NK-92 treated with Interleukin-12 subunit alpha and Interleukin-12 subunit beta, amount 100 ng/mL, for 24 hours (cell line): ENCODE results near the gene RAB5A.
A peak's percentile ranks its signal among the peaks of the same experiment; 100 is the strongest.
"Not testable (repeated sequence)": the region's sequence is repeated elsewhere in the genome, so short reads cannot be mapped to it uniquely, and the experiment has no call there.

Experiments used
- DNase-seq: peaks from one replicate; lab custom pipeline; 2025; lab: John Stamatoyannopoulos, UW

RAB5A gene, protein sequence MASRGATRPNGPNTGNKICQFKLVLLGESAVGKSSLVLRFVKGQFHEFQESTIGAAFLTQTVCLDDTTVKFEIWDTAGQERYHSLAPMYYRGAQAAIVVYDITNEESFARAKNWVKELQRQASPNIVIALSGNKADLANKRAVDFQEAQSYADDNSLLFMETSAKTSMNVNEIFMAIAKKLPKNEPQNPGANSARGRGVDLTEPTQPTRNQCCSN

DNA sequence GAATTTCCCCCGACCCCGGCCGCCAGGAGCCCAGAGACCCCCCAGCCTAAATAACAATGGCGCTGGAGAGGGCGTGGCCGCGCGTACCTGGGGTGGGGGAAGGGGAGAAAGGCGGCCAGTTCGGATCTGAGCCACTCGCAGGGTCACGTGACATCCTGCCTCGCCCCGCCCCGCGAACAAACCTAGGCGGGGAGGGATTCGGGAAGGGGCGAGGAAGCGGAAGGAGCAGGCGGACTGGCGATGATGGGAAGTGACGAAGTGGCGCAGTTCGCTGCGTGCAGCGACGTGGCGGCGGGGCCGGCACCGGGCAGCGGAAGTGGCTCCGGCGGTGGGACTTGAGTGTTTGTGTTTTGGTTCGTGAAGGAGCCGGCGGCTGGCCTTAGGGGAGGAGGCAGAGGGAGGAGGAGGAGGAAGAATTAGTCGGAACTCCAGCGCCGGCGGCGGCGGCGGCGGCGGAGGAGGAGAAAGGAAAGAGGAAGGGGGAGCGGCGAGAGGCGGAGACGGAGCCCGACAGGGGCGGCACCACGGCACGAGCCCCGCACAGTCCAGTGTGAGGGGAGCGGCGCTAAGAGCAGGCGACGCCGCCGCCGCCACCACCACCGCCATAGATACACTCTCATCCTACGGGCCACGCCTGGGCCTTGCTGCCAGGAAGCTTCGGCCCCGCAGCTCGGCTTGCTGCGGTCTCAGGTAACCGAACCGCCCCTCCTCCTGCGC lies at the start of gene RAB5A:
TSS of gene RAB5A (plus strand) at position 266 of the 717 bp plus-strand sequence. CDS start 3,802 bp downstream, outside the sequence.
- DNase-seq: peak; percentile 90

DNA sequence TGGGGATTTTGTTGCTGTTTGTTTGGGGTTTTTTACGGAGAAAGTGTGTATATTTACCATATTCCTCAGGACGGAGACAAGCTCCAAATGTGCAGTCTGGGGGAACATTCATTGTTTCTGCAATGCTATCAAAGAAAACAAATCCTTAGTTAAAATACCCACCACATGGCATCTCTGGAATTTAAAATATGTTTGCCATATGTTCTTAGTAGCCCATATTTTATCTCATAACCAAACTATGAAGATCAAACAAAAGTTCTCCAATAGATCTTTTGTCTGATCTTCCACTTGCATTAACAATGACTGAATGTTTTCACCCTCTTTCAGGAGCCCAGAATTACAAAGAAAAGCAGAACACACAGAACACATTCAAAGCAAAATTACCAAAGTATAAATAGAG lies 48.2 kb upstream of the RAB5A start:
- no peak for DNase-seq

DNA sequence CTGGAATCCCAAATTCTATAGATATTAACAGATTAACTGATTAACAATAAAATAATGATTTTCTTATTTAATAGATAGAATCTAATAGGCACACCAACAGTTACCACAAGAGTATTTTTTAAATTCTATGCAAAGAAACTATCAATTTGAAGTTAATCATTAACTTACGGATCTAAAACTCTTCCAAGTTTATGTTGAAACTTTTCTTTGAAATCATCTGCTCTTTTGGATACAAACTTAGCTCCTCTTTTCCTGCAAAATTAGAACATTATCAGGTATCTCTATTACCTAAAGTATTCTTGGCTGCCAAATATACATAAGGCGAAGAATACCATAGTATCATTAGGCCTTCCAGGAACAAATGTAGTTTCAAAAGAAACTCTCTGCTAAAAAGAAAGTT lies 47.6 kb upstream of the RAB5A start:
- DNase-seq: no peak

DNA sequence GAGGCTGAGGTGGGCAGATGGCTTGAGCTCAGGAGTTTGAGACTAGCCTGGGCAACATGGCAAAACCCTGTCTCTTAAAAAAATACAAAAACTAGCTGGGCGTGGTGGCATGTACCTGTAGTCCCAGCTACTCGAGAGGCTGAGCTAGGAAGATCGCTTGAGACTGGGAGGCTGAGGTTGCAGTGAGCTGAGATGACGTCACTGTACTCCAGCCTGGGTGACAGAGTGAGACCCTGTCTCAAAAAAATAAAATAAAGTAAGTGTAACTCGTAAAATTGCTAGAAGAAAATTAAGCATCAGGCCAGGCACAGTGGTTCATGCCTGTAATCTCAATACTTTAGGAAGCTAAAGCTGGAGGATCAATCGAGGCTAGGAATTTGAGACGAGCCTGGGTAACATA lies 47.1 kb upstream of the RAB5A start:
- not testable (repeated sequence) for DNase-seq

DNA sequence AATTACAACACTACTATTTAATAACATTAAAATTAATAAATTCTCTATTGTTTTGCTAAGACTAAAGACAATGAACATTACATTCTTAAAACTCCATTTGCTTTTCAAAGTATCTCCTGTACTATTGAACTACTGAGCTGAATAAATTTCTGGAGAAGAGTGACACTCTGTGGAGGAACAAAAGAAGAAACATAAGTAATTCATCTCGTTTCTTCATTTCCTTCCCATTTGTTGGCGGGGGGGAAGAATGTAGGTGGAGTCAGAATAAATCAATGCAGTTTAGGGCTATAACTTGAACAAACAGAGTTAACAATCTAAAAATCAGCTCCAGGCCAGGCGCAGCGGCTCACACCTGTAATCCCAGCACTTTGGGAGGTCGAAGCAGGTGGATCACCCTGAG lies 45.6 kb upstream of the RAB5A start:
- DNase-seq: no peak

DNA sequence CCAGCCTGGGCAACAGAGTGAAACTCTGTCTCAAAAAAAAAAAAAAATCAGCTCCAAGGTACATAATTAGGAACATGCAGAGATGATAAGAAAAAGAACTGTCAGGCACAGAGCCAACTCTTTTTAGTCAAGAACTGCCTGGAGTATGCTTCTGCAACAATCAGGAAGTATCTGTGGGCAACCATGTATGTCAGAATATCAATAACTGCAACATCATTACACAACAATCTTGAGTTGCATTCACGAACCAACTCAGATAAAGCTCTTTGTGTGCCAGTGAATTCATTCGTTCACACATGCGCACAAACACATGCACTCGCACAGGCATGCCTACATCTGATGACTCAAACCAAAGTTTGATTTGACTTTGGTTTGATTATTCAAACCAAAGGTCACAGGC lies 45.0 kb upstream of the RAB5A start:
- no peak for DNase-seq

DNA sequence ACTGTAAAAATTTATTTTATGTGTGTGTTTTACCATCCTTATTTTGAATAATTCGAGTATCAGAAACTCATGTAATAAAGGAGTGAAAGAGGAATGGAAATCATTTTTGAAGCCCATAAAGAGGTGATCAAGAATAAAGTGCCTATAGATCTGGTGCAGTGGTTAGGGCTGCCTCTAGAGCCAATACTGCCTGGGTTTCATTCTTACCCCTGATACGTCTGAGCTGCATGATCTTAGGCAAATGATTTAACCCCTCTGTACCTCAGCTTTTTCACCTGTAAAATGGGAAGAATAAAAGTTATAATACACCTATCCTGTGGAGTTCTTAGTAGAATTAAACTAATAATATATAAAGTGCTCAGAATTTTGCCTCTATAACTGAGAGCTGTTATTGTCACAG lies 43.2 kb upstream of the RAB5A start:
- no peak for DNase-seq

DNA sequence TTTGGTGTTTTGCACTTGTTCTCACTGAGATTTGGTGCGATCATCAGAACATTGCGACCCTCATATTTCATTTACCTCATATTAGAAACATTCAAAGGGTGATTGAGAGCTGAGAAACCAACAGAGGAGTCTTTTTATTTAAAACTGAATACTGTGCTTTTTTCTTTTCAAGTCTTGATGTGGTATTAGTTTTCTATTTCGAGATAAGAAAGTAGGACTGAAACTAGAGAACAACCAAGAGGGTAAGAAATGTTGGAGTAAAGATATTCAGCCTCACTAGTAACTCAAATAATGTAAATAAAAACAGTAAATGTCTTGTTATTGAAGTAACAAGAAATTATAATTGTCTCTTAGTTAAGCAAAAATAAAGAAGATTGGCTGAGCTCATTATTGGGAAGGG lies 39.4 kb upstream of the RAB5A start:
- DNase-seq: no peak

DNA sequence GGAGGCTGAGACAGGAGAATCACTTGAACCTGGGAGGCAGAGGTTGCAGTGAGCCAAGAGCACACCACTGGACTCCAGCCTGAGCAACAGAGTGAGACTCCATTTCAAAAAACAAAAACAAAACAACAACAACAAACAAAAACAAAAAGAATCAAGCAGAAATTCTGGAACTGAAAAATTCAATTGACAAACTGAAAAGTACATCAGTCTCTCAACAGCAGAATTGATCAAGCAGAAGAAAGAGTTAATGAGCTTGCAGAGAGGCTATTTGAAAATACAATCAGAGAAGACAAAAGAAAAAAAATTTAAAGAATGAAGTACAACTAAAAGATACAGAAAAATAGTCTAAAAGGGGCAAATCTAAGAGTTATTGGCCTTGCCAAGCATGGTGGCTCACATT lies 35.4 kb upstream of the RAB5A start:
- DNase-seq: no peak

DNA sequence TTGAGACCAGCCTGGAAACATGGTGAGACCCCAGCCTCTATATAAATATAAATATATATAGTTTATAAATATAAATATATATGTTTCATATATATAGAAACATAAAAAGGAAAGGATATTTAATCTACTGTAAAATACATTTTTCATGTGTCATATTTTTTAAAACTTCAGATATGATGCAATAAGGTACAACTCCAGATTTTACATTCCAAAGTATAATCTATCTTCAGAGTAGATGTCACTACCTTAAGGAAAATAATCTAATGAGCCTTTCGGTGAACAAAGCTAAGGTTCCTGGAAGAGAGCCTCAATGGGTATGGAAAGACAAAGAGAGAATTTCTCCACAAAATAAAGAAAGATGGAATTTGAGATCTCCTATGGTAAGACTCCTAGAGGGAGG lies 29.7 kb upstream of the RAB5A start:
- no peak for DNase-seq

DNA sequence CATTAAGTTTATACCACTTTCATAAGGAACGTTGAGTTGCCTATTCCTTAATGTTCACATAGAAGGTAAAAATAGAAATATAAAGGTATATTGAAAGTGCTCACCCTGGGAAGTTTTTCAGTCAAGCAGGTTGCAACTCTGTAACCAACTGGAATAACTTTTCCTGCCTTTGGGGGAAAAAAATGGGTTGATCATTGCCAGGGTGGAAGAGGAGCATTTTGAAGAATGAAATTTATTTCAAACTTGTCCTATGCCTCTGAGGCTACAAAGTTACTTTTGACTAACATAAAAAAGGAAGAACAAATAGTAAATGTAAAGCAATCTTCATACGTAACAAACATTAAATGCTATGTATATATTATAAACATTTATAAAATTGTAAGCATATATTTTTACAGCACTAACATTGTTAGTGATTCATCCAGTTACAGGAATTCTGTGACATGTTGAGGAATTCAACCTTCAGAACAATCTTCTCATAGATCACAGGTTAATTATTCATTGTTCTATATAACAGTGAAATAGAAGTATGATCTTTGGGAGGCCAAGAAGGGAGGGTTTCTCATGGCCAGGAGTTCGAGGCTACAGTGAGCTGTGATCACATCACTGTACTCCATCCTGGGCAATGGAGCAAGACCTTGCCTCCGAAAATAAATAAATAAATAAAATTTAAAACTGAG lies 26.4 kb upstream of the RAB5A start:
- no peak for DNase-seq

DNA sequence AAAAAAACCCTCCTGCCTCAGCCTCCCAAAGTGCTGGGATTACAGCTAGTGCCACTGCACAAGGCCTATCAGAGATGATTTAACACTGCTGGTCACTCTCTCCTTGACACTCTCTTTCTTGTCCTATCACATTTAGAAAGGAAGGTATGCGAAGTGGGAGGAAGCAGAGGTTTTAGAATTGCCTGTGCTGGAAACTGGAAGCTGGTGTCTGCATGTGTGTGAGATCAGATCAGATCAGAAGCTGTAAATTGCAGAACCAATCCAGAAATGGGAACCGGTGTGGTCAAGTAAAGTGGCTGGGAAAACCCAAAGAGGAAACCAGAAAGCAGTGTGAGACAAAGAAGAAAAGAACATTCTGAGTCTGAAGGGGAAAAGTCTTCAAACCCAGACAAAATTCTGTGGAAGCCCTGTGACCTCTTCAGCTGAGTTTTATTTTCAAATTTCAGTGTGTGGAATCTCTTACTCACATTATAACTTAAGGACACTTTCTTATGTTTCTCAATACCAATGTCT lies 15.7 kb upstream of the RAB5A start:
- DNase-seq: no peak

DNA sequence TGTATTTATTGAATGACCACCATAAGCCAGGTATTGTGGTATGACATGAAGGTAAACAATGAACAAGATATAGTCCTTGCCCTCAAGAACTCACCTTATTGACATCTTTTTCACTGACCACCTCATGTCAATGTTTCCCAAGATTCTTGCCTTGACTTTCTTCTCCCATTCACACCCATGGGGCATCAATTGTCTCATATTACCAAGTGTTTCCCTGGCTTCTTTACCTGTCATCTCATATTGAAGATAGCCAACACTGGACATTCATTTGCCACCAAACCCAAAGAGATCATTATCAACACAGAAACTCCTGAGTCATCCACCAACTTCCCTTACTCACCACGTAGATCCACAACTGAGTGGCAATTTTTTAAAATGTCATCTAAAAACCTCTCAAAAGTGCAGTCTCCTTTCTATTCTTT lies 15.1 kb upstream of the RAB5A start:
- DNase-seq: no peak

DNA sequence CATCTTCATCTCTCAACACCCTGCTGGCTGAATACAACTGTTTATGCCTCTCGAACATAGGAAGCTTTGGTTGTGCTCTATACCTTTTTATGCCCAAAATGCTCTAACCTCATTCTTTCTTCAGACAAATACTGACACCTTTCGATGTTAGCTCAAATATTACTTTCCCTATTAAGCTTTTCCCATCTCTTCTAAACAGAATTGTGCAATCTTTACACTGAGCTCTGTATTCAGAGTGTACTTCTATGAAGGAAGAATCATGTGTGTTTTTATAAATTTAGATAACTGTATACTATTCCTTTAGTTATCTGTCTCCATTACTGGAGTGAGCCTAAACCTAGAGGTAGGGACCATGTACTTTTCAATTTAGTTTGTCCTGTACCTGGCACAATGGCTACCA lies 14.5 kb upstream of the RAB5A start:
- DNase-seq: no peak

DNA sequence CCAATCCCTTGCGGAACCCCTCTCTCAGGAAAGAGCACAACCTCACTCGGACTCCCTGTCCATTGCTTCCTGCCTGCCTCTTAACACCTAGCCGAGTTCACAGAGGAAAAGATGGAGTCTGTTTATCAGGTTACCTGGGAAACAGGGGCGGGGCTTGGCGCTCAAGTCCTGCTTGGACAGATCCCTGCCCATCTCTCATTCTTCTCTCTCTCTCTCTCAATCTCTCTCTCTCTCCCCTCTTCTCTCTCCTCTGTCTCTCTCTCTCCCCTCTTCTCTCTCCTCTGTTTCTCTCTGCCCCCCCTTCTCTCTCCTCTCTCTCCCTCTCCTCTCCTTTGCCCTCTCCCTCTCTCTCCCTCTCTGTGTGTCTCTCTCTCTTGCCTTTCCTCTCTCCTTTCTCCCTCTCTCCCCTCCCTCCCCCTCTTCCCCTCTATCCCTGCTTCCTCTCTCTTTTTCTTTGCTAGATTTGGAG lies 12.8 kb upstream of the RAB5A start, which contains the start of gene EFHB:
TSS of gene EFHB (minus strand) at position 120 of the 469 bp plus-strand sequence. CDS start 199 bp downstream, outside the sequence.
- no peak for DNase-seq

DNA sequence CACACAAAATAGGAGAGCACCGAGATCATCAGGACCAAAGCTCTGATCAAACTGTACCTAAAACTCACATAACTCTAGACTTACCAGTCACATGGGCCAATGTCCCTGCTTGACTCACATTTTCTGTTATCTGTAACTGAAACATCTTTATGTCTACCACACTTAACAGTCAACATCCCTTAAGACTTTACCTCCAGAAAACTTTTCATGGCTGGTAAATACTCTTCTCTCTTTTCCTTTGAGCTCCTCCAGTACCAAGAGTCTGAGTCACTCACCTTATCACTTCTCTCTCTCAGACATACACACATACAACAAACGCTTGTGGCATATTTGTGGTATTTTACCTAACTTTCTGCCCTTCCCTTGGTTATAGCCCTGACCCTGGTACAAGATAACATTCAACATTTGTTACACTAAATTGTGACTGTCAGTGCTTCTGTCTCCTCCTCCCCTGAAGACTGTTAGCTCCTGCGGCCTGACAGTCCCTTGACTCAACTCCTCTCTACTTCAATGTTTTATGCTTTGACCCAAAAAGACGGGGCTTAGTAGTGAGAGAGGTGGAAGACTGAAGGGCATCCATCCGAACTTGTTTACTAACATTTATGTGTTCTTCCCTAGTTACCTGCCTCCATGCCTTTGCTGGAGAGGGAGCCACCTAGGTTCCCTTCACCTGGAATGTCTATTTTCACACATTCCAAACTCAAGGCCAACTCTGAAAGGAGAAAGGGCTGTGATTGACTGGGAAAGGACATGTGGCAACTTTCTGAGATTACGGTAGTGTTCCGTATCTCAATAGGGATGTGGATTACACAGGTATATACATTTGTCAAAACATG lies 9.2 kb upstream of the RAB5A start:
- no peak for DNase-seq

DNA sequence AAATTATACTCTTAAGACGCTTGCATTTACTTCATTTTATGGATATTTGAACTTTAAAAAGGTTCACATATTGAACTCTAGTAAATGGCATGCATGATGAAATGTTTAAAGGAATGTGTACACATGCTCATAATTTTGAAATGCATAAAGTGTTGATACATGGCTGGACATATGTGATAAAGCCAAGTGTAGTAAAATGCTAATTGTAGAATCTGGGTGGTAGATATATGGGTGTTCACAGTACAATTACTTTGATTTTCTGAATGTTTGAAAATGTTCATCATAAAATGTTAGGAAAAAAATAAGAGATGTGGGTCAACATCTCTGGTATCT lies 8.6 kb upstream of the RAB5A start:
- DNase-seq: no peak

DNA sequence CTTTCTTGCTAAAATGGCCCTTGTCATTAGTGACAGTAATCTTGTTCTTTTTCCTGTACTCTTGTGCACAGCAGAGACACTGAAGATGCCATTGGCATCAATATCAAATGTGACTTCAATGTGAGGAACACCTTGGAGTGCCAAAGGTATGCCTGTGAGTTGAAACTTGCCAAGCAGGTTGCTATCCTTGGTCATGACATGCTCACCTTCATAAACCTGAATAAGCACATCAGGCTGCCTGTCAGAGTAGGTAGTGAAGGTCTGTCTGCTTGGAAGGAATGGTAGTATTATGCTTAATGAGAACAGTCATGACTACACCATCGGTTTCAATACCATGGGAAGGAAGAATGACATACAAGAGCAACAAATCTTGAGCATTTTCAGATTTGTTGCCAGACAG lies 6.3 kb upstream of the RAB5A start:
- no peak for DNase-seq

DNA sequence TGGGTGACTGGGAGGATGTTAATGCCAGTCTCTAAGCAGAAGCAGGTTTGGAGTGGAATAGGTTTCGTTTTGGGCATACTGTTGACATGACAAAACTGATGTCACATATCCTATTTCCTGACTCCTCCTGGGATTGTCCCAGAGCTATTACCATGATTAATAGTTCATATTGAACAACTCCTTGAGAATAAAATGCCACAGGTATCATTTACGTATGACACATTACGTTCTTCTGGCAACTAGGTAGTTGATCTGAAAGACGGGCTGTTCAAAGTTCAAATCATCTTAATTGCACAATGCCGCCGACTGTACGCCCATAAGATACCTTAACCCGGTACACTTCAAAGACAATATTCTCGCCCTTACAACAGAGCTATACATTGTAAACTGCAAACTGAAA lies 1.4 kb upstream of the RAB5A start:
- DNase-seq: no peak

DNA sequence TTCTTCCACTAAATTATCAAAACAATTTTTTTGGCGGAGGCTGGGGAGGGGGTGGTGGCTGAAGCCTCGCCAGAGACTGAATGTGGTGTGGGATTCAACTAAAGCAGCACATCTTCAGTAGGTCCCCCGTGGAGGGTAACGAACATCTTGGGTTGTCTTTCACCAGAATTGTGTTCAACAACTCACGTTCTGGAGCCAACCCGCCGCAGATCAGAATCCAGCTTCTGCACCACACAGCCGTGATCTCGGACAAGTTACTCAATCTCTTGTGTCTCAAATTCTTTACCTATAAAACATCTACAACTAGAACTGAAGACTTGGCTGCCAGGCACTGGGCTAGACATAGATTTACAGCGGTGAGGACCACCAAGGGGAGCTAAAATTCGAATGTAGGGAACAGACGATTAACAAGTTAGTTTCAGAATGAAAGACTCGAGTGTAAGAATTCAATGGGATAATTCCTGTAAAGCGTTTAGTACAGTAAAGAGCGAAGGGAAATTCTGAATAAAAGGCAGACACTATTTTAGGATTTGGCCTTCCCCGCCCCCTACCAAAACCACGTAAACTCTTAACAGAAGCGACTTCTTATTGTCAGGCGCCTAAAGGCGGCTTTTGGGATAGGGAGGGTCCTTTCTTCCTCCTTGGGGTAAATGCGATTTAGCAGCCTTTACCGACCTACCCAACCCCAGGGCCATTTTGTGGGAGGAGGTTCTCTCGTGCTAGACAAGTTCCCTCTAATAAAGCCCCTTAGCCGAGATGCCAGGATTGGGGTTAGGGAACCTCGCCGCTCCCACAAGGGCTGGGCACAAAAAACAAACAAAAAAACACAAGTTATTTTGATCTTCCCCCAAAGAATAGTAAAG lies 697 bp upstream of the RAB5A start:
- DNase-seq: no peak

DNA sequence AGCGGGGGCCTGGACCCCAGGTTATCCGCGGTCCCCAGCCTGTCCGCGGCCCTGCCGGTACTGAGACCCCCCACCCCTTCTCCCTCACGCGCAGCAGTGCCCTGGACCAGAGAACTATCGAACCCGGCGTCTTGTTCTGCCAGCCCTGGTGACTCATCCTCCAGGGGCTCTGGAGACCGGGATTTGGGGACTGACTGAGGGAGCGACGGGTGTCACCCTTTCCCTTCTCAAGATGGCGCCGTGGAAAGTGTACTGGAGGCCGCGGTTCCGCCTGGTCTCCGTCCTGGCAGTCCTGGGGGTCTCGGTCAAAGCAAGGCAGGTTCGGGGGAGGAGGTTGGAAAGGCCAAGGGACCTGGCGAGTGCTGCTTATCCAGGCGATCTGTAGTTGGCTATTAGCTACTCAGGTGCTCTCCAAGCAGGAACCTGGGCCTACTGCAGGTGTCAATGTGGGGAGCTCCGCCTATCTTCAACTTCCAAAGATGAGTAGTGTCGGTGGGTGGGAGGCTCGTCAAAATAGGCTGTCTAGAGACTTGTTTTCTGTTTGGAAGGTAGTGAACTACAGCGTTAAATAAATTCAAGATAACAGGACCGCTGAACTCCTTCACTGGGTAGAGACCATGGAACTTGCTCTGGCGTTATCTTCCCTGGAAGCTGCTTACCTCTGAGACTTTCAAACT lies 790 bp downstream of the RAB5A start:
- peak; percentile 40 for DNase-seq
